Mesenteric fat pad (tissue), 1 donor: Measurements from ENCODE around the gene KIAA1755. TPM values are rescaled to one million over a fixed set of nuclear protein-coding genes. Genes with fewer than 3 reads are reported as not detected.

Experiments used
- DNase-seq: peaks from one replicate; pipeline ENCODE4 v3.0.0-alpha.2; 2020; ENCODE audit warnings: low spot score
- long read RNA-seq: library from polyadenylated mRNA; unstranded; transcript quantifications from one replicate; pipeline ENCODE4 v2.0.0, GENCODE V29; 2020
- total RNA-seq: library from RNA; stranded (reverse); fragmentation: NEBNext Ultra II Directional; extraction: Animal tissue kit (Norgen Biotek cat#: 25700); gene quantifications from one replicate; pipeline ENCODE4 v1.2.1, GENCODE V29; 2021
- donor health status: DM: yes; HTN: yes; CAD: no.

The KIAA1755 gene
- total RNA-seq, result 5.6 TPM
- long read RNA-seq, partial matches to known transcripts, result 3 of 8 reads
- long read RNA-seq, other reads (novel, unspliced or antisense), result 5 of 8 reads

GRCh38 chr20:38260378-38261053 lies at the start of gene KIAA1755:
Gene KIAA1755, minus strand, starts transcription at chr20:38260735. Its CDS starts 235 bp downstream, at chr20:38260500.
- DNase-seq, result peak; percentile 86

GRCh38 chr20:38308447-38308846 lies 47.9 kb upstream of the KIAA1755 start:
- DNase-seq, result no peak

- no peak for DNase-seq
Measured at GRCh38 chr20:38308047-38308438, 47.5 kb upstream of the KIAA1755 start.

- DNase-seq, result no peak
Measured at GRCh38 chr20:38307371-38308046, 47.0 kb upstream of the KIAA1755 start.

- DNase-seq, result no peak
Measured at GRCh38 chr20:38306379-38306778, 45.8 kb upstream of the KIAA1755 start.

- DNase-seq, result no peak
Measured at GRCh38 chr20:38305541-38305940, 45.0 kb upstream of the KIAA1755 start.

GRCh38 chr20:38304845-38305447 lies 44.4 kb upstream of the KIAA1755 start:
- no peak for DNase-seq

GRCh38 chr20:38303908-38304379 lies 43.4 kb upstream of the KIAA1755 start, which contains the start of gene BPI:
Gene BPI, plus strand, starts transcription at chr20:38304156. Its CDS starts 68 bp downstream, at chr20:38304224.
- DNase-seq, result no peak

GRCh38 chr20:38302786-38303185 lies 42.3 kb upstream of the KIAA1755 start:
- no peak for DNase-seq

GRCh38 chr20:38301309-38301708 lies 40.8 kb upstream of the KIAA1755 start:
- no peak for DNase-seq

GRCh38 chr20:38300438-38300837 lies 39.9 kb upstream of the KIAA1755 start:
- DNase-seq, result no peak

- no peak for DNase-seq
Measured at GRCh38 chr20:38299963-38300362, 39.4 kb upstream of the KIAA1755 start.

- DNase-seq, result peak; percentile 92
Measured at GRCh38 chr20:38298768-38299288, 38.3 kb upstream of the KIAA1755 start.

- DNase-seq, result no peak
Measured at GRCh38 chr20:38297916-38298674, 37.6 kb upstream of the KIAA1755 start.

GRCh38 chr20:38296433-38296832 lies 35.9 kb upstream of the KIAA1755 start:
- no peak for DNase-seq

GRCh38 chr20:38295811-38296210 lies 35.3 kb upstream of the KIAA1755 start:
- DNase-seq, result no peak

- no peak for DNase-seq
Measured at GRCh38 chr20:38294076-38294591, 33.6 kb upstream of the KIAA1755 start.

GRCh38 chr20:38293491-38294065 lies 33.0 kb upstream of the KIAA1755 start:
- no peak for DNase-seq

GRCh38 chr20:38291966-38292365 lies 31.4 kb upstream of the KIAA1755 start:
- no peak for DNase-seq
